K562 (cell line): ENCODE data around the gene NPR3. TPM values are rescaled to one million over a fixed set of nuclear protein-coding genes. Genes with fewer than 3 reads are reported as not detected.

Experiments used
- ATAC-seq: fragments of 200-7000 bp; cut with Tn5 transposase; 3 replicates; pipeline ENCODE4 v1.9.1; 2020; ENCODE audit warnings: moderate library complexity
- BruUV-seq: library from RNA; stranded (reverse); fragments of 400-500 nt; replicated peaks from 2 replicates; lab custom pipeline; 2021; lab: Mats Ljungman, UMichigan
- CTCF ChIA-PET: fragments of 300-600 bp; formaldehyde crosslinking; extraction: SDS; loops from one replicate; lab custom pipeline; 2021; ENCODE audit warnings: low intra/inter-chr PET ratio; lab: Yijun Ruan, JAX
- POLR2A ChIA-PET: fragments of 300-600, 350-650 bp; sonication (Branson Sonifier 250); formaldehyde crosslinking; extraction: SDS; loops from one replicate; lab custom pipeline; 2021; ENCODE audit warnings: antibody characterized with exemption, inconsistent platforms; lab: Yijun Ruan, JAX
- DNase-seq, 4 experiments: peaks; one replicate each; pipeline versions ENCODE4 v3.0.0 to v3.0.0-alpha.2; 2011 to 2018; ENCODE audit warnings: low spot score in 3 of 4, mixed read lengths in 3 of 4; ENCODE audit errors: extremely low read depth in 1 of 4
- FAIRE-seq: peaks from 2 replicates; lab custom pipeline; 2011; peaks lifted over from hg19 to GRCh38; lab: Jason Lieb, UNC
- H2AFZ ChIP-seq: 2 replicates; pipeline ENCODE4 v1.6.0; 2011; ENCODE audit warnings: low read depth, low read length, control low read depth, inconsistent platforms
- H3K27ac ChIP-seq: fragments of 200-600 bp; 3 replicates; pipeline ENCODE4 v1.8.0; 2011; ENCODE audit warnings: low read depth, mild to moderate bottlenecking, control low read depth, inconsistent platforms, low read length, moderate library complexity, mixed read lengths; ENCODE audit errors: extremely low read depth
- H3K27me3 ChIP-seq, 2 experiments: fragments of 300-600 bp in 1 of 2; 2 replicates in 1 of 2; 3 replicates in 1 of 2; pipeline versions ENCODE4 v1.6.0 to v1.8.0; 2011; ENCODE audit warnings: inconsistent platforms in 2 of 2, low read length in 2 of 2, mild to moderate bottlenecking in 1 of 2, mixed read lengths in 1 of 2, moderate library complexity in 1 of 2; ENCODE audit not compliant: control insufficient read depth in 2 of 2, insufficient read depth in 2 of 2
- H3K36me3 ChIP-seq: fragments of 300-600 bp; 3 replicates; pipeline ENCODE4 v1.8.0; 2011; ENCODE audit warnings: mild to moderate bottlenecking, low read length, inconsistent platforms; ENCODE audit not compliant: control insufficient read depth, insufficient read depth
- H3K4me1 ChIP-seq, 2 experiments: fragments of 200-600 bp in 1 of 2; replicated peaks in 1 of 2; 2 replicates in 1 of 2; 3 replicates in 1 of 2; pipeline versions ENCODE4 v1.5.1 to v1.8.0; 2011; ENCODE audit warnings: inconsistent platforms in 2 of 2, low read length in 2 of 2, mild to moderate bottlenecking in 1 of 2, mixed read lengths in 1 of 2, moderate library complexity in 1 of 2; ENCODE audit not compliant: control insufficient read depth in 2 of 2, insufficient read depth in 2 of 2
- H3K4me2 ChIP-seq: 2 replicates; pipeline ENCODE4 v1.6.1; 2011; ENCODE audit warnings: low read length, control low read depth, inconsistent platforms, mixed read lengths; ENCODE audit not compliant: insufficient read depth
- H3K4me3 ChIP-seq: fragments of 200-600 bp; sonication (generic), shearing (Covaris generic); 2 replicates; pipeline ENCODE4 v1.5.1; 2016; ENCODE audit warnings: control low read depth, inconsistent platforms
- H3K79me2 ChIP-seq: fragments of 200-600 bp; 3 replicates; pipeline ENCODE4 v1.8.0; 2011; ENCODE audit warnings: low read length, inconsistent platforms; ENCODE audit not compliant: control insufficient read depth, insufficient read depth
- H3K9ac ChIP-seq, 2 experiments: 2 replicates each; pipeline versions ENCODE4 v1.6.0 to v1.6.1; 2011; ENCODE audit warnings: low read depth in 2 of 2, low read length in 2 of 2, control low read depth in 1 of 2, inconsistent platforms in 1 of 2, mild to moderate bottlenecking in 1 of 2, mixed read lengths in 1 of 2; ENCODE audit not compliant: insufficient read depth in 1 of 2
- H3K9me1 ChIP-seq: one replicate; pipeline ENCODE4 v1.6.0; 2011; ENCODE audit warnings: inconsistent platforms, mild to moderate bottlenecking, low read length, moderate library complexity; ENCODE audit not compliant: control insufficient read depth, insufficient read depth
- H3K9me3 ChIP-seq: replicated peaks from 2 replicates; pipeline ENCODE4 v1.5.1; 2011; ENCODE audit warnings: low read depth, low read length, inconsistent platforms; ENCODE audit not compliant: control insufficient read depth, insufficient read depth
- H4K20me1 ChIP-seq: replicated peaks from 2 replicates; pipeline ENCODE4 v1.6.1; 2011; ENCODE audit warnings: low read length, inconsistent platforms, mixed read lengths; ENCODE audit not compliant: control insufficient read depth, insufficient read depth
- ARHGAP35 ChIP-seq: fragments of 450-650 bp; IDR thresholded peaks from 2 replicates; pipeline ENCODE4 v1.6.1; 2018; ENCODE audit not compliant: partially characterized antibody
- CAMTA2 ChIP-seq: fragments of 250-450 bp; sonication (Bioruptor Pico); conservative IDR thresholded peaks from 2 replicates; pipeline ENCODE4 v1.5.1; 2022
- DIDO1 ChIP-seq: fragments of 450-650 bp; IDR thresholded peaks from 2 replicates; pipeline ENCODE4 v1.6.1; 2016; ENCODE audit warnings: low read depth, missing biosample characterization, missing genetic modification characterization
- GABPA ChIP-seq: fragments of 200-800 bp; sonication (Bioruptor generic); conservative IDR thresholded peaks from 2 replicates; pipeline ENCODE4 v1.6.1; 2016; ENCODE audit warnings: low read depth, missing genetic modification characterization, missing compliant biosample characterization
- HIVEP1 ChIP-seq: fragments of 250-450 bp; sonication (Bioruptor Pico); IDR thresholded peaks from 2 replicates; pipeline ENCODE4 v1.4.0; 2020; ENCODE audit warnings: mild to moderate bottlenecking
- NFE2 ChIP-seq: IDR thresholded peaks from 2 replicates; pipeline ENCODE4 v1.6.1; 2014; ENCODE audit warnings: antibody characterized with exemption, low read depth
- RUNX1 ChIP-seq: sonication (generic); IDR thresholded peaks from 2 replicates; pipeline ENCODE4 v1.6.1; 2016; ENCODE audit warnings: antibody characterized with exemption, low read depth
- XRCC3 ChIP-seq: fragments of 450-650 bp; IDR thresholded peaks from 2 replicates; pipeline ENCODE4 v1.6.1; 2017; ENCODE audit warnings: mild to moderate bottlenecking, moderate library complexity
- WGBS: fragments of 100-300 bp; shearing (Covaris generic); methylation state at CpG from one replicate; pipeline ENCODE4 v1.1.6; 2016; ENCODE audit warnings: low coverage, mixed read lengths; ENCODE audit not compliant: insufficient coverage; ENCODE audit errors: missing lambda C conversion rate; 5-methylcytosine and 5-hydroxymethylcytosine counted together
- in situ Hi-C: fragments of 300-500 bp; cut with MboI; formaldehyde crosslinking; loops from 4 replicates; pipeline ENCODE4 v1.15.0; 2018; ENCODE audit warnings: inconsistent platforms, mixed read lengths
- intact Hi-C: fragments of 100-400 bp; cut with micrococcal nuclease; formaldehyde crosslinking; loops from 2 replicates; pipeline ENCODE4 v1.14.2; 2022
- polyA plus RNA-seq, 8 experiments: library from polyadenylated mRNA; depleted of rRNA in 4 of 8; stranded (reverse) in 5 of 8; unstranded in 3 of 8; fragments of >200 nt; fragmentation: Nextera tagmentation in 2 of 8; fragmentation: Illumina TruSeq in 1 of 8; extraction: Ambion mirVana in 2 of 8; extraction: Trizol in 1 of 8; gene quantifications; 2 replicates each; pipeline versions ENCODE4 v1.2.1 to v1.2.3, GENCODE V29; 2011 to 2014; ENCODE audit warnings: inconsistent platforms in 1 of 8, missing spikeins in 1 of 8
- total RNA-seq, 7 experiments: library from RNA; depleted of rRNA in 6 of 7; stranded (reverse); fragments of >200 nt in 6 of 7; fragmentation: Illumina TruSeq in 2 of 7; extraction: Trizol in 2 of 7; gene quantifications; 2 replicates each; pipeline versions ENCODE4 v1.2.1 to v1.2.3, GENCODE V29; 2011 to 2021; ENCODE audit warnings: low replicate concordance in 1 of 7
- TF ChIP-seq, protein P1 (sequence below), 2 experiments: fragments of 450-650 bp in 1 of 2; sonication (generic) in 1 of 2; formaldehyde crosslinking; conservative IDR thresholded peaks; 2 replicates each; pipeline versions ENCODE4 v1.4.0 to v1.8.1; 2020 to 2022; ENCODE audit warnings: mild to moderate bottlenecking in 1 of 2, missing genetic modification reagents in 1 of 2
- TF ChIP-seq, protein P2 (sequence below): fragments of 450-650 bp; formaldehyde crosslinking; IDR thresholded peaks from 2 replicates; pipeline ENCODE4 v1.4.0; 2022; ENCODE audit warnings: mild to moderate bottlenecking, moderate library complexity
- TF ChIP-seq, protein P3 (sequence below): fragments of 450-650 bp; formaldehyde crosslinking; IDR thresholded peaks from 2 replicates; pipeline ENCODE4 v1.4.0; 2020; ENCODE audit warnings: mild to moderate bottlenecking, mixed read lengths

Gene NPR3
- total and polyA plus RNA-seq, 9 of the 15 experiments (the other 6 are each of a cell fraction or from before 2014, with no cell fraction given) = 0.01 to 0.11 (median 0.04) TPM; not detected in 2

DNA sequence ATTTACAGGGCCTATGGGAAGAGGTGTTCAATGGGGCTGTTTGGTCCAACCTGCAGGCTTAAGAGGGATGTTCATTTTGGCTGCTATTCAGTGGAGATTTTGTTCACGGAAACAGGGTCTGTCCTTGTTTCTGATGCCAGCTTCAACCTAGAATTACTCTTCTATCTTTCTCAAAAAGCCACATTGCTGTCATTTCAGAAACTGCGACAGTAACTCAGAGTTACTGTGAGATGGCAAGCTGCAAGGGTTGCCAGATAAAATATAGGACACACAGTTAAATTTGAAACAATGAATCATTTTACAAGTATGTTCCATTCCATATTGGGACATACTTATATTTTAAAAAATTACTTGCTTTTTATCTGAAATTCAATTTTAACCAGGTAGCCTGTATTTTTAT is 128.0 kb downstream of the NPR3 start (continued):
- no peak for TF ChIP-seq HIVEP1 (CRISPR knock-in tag)
- TF ChIP-seq NFE2 = no peak
- TF ChIP-seq, protein P1, sequence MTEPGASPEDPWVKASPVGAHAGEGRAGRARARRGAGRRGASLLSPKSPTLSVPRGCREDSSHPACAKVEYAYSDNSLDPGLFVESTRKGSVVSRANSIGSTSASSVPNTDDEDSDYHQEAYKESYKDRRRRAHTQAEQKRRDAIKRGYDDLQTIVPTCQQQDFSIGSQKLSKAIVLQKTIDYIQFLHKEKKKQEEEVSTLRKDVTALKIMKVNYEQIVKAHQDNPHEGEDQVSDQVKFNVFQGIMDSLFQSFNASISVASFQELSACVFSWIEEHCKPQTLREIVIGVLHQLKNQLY (CRISPR knock-in tag; conservative IDR thresholded peaks at IDR 0.05) = no peak
- no peak for TF ChIP-seq ARHGAP35
- TF ChIP-seq, protein P2, sequence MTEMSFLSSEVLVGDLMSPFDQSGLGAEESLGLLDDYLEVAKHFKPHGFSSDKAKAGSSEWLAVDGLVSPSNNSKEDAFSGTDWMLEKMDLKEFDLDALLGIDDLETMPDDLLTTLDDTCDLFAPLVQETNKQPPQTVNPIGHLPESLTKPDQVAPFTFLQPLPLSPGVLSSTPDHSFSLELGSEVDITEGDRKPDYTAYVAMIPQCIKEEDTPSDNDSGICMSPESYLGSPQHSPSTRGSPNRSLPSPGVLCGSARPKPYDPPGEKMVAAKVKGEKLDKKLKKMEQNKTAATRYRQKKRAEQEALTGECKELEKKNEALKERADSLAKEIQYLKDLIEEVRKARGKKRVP = no peak
- no peak for TF ChIP-seq RUNX1
- TF ChIP-seq DIDO1 (tag) = no peak
- no peak for TF ChIP-seq GABPA (tag)
- TF ChIP-seq XRCC3 = no peak

DNA sequence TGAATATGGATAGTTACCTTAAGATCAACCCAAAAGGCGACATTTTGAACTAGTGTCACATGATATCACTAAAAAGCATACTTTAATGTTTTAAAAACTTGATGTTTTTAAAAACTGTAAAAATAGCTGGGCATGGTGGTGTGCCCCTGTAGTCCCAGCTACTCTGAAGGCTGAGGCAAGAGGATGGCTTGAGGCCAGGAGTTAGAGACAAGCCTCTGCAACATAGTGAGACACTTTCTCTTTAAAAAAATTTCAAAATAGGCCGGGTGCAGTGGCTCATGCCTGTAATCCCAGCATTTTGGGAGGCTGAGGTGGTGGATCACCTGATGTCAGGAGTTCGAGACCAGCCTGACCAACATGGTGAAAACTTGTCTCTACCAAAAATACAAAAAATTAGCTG is 129.5 kb downstream of the NPR3 start:
- TF ChIP-seq, protein P3, sequence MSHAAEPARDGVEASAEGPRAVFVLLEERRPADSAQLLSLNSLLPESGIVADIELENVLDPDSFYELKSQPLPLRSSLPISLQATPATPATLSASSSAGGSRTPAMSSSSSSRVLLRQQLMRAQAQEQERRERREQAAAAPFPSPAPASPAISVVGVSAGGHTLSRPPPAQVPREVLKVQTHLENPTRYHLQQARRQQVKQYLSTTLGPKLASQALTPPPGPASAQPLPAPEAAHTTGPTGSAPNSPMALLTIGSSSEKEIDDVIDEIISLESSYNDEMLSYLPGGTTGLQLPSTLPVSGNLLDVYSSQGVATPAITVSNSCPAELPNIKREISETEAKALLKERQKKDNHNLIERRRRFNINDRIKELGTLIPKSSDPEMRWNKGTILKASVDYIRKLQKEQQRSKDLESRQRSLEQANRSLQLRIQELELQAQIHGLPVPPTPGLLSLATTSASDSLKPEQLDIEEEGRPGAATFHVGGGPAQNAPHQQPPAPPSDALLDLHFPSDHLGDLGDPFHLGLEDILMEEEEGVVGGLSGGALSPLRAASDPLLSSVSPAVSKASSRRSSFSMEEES = peak; percentile 17; the same call in 1 of the 2 replicates
- no peak for TF ChIP-seq CAMTA2 (CRISPR knock-in tag)
- ChIA-PET POLR2A (no interaction called here), CTCF (no interaction called here)
- DNase-seq (no peak), FAIRE-seq (no peak), ATAC-seq (no peak)
- Histone ChIP-seq H3K4me3 (no peak overlapping the region), H3K4me1 (no peaks in the 10 kb centered on the region), H3K79me2 (no peaks in the 10 kb centered on the region), H3K36me3 (no peaks in the 10 kb centered on the region), H3K4me2 (no peak overlapping the region), H3K27me3 (no peaks in the 10 kb centered on the region), H3K9ac (no peak overlapping the region), H3K27ac (no peak overlapping the region), H4K20me1 (no peaks in the 10 kb centered on the region), H2AFZ (no peak overlapping the region), H3K9me1 (no peaks in the 10 kb centered on the region), H3K9me3 (no peaks in the 10 kb centered on the region)
- intact Hi-C loops (no loop called here), in situ Hi-C loops (no loop called here)
- no TSS peak for BruUV-seq
- 0% methylated on average over 3 of the region's 3 CpGs for WGBS
